ENCODE results near the gene SPDEF. TPM values are rescaled to one million over a fixed set of nuclear protein-coding genes. Genes with fewer than 3 reads are reported as not detected.

Gene SPDEF
- total and polyA plus RNA-seq, 7 donors, result 0.71 to 101 (median 67.4) TPM; not detected in 3

DNA sequence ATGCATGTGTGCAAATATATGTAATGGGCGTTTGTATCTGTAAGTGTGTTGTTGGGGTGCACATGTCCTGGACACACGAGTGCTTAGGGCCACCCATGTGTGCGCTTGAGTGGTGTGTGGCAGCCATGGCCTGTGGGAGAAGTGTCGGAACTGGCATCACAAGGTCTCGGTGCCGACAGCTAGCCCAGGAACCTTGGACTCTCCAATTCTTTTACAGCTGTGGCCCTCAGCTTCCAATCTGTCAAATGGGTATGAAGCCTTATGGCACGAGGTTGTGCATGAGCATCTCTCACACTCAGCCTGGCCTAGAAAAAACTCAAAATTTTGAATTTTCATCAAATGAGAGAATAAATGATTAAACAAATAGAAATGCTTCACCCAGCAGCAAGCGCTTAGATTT, 42.0 kb downstream of the SPDEF start:
- intact Hi-C loops (cut with DNase I), result no loop called here
- Histone ChIP-seq H3K9me3 (peaks cover 0 to 5% (median 0%) of the 10 kb centered on the region in 4 donors), H3K27me3 (peaks cover 0 to 30% (median 5%) of the 10 kb centered on the region in 3 donors), H3K27ac (no peak overlapping the region), H3K4me3 (no peak overlapping the region), H3K4me1 (peaks cover 0 to 10% (median 0%) of the 10 kb centered on the region in 4 donors), H3K36me3 (no peaks in the 10 kb centered on the region)
- 86 to 89% methylated on average over 8 of the region's 8 CpGs for WGBS, 2 donors
- TF ChIP-seq POLR2AphosphoS5 (IDR thresholded peaks at IDR 0.05) (no peak), POLR2A (IDR thresholded peaks at IDR 0.05) (no peak), EP300 (IDR thresholded peaks at IDR 0.05) (no peak)
- TF ChIP-seq, protein P1, sequence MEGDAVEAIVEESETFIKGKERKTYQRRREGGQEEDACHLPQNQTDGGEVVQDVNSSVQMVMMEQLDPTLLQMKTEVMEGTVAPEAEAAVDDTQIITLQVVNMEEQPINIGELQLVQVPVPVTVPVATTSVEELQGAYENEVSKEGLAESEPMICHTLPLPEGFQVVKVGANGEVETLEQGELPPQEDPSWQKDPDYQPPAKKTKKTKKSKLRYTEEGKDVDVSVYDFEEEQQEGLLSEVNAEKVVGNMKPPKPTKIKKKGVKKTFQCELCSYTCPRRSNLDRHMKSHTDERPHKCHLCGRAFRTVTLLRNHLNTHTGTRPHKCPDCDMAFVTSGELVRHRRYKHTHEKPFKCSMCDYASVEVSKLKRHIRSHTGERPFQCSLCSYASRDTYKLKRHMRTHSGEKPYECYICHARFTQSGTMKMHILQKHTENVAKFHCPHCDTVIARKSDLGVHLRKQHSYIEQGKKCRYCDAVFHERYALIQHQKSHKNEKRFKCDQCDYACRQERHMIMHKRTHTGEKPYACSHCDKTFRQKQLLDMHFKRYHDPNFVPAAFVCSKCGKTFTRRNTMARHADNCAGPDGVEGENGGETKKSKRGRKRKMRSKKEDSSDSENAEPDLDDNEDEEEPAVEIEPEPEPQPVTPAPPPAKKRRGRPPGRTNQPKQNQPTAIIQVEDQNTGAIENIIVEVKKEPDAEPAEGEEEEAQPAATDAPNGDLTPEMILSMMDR (IDR thresholded peaks at IDR 0.05), result no peak
- peak; percentile 9 for DNase-seq

DNA sequence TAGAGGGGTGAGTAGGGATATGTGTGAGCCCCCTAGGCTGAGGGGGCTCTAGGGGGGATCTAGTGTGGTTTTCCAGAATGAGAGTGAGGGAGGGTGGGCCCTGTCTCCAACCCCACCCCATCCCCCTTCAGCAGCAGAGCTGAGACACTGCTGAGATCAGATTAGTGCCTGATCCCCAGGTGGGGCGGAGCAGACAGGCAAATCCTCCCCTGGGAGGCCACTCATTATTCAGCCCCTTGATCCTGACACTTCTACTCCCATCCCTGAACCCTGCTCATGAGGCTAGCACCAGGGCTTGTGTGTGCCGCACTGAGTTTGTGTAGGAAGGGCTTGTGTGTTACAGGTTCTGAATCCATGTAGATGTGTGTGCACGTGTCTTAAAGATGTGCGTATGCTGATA, 42.5 kb downstream of the SPDEF start:
- Histone ChIP-seq H3K4me1 (peaks cover 0 to 10% (median 0%) of the 10 kb centered on the region in 4 donors), H3K9me3 (peaks cover 0 to 5% (median 0%) of the 10 kb centered on the region in 4 donors), H3K27me3 (peaks cover 0 to 30% (median 5%) of the 10 kb centered on the region in 3 donors), H3K36me3 (no peaks in the 10 kb centered on the region), H3K27ac (no peak overlapping the region), H3K4me3 (no peak overlapping the region)
- TF ChIP-seq POLR2A (IDR thresholded peaks at IDR 0.05), result no peak
- intact Hi-C loops (cut with DNase I), result no loop called here
- WGBS, 2 donors, result 91 to 92% methylated on average over 4 of the region's 4 CpGs
- DNase-seq, result peak; percentile 40

DNA sequence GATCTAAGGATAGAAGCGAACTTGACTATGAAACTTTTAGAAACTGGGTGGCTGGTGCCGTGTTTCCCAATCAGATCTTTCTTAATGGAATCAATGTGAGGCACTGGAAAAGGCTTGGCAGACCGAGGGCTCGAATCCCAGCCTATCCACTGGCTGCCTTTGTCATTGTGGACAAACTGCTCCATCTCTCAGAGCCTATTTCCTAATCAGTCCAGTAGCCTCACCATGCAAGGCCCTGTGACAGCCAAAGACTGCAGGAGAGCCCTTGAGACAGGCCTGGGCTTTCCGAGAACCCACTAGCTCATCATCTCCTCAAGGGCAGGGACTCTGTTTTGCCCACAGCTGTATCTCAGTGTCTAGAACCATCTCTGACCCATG, 43.4 kb downstream of the SPDEF start:
- intact Hi-C loops (cut with DNase I), result no loop called here

DNA sequence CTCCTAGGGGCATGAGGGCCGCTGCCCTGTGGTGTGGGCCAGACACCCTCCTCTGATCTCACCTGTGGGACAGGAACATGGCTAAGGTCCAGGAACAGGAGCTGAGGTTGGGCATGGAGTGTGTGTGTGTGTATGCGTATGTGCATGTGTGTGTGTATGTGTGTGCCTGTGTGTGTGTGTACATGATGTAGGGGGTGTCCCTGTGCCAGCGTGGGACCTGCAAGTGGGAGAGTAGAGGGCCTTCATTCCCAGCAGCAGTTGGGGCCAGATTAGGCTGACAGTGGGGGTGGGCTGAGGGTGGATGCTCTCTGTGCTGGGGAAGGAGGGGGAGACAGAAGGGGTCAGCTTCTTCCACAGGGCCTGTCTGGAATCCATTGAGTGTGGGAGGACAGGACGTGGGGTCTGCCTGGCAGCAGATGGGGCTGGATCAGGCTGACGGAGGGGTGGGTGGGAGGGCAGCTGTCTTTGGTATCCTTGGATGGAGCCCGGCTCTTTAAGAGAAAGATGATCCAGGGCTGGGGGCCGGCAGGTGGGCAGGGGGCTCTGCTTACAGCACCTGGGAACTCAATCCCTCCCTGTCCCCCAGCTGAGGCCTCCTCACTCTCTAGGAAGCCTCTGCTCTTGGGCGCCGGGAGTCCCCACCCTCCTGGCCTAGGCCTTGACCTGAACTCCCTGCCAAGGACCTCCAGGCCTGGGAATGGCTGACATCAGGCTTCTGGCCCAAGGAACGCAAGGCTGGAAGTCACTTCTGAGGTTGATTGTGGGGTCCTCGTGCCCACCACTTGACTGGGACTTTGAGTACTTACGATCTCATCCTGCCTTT, 44.0 kb downstream of the SPDEF start:
- Histone ChIP-seq H3K9me3 (peaks cover 0 to 5% (median 0%) of the 10 kb centered on the region in 4 donors), H3K27ac (no peak overlapping the region), H3K27me3 (peaks cover 0 to 28% (median 5%) of the 10 kb centered on the region in 3 donors), H3K36me3 (no peaks in the 10 kb centered on the region), H3K4me1 (peaks cover 0 to 10% (median 0%) of the 10 kb centered on the region in 4 donors), H3K4me3 (no peak overlapping the region)
- TF ChIP-seq, protein P1 (IDR thresholded peaks at IDR 0.05), result no peak
- TF ChIP-seq POLR2A (IDR thresholded peaks at IDR 0.05), result no peak
- TF ChIP-seq EP300 (IDR thresholded peaks at IDR 0.05), result no peak
- TF ChIP-seq POLR2AphosphoS5 (IDR thresholded peaks at IDR 0.05), result no peak
- DNase-seq, result peak; percentile 34
- intact Hi-C loops (cut with DNase I), result no loop called here
- WGBS, 2 donors, result 69 to 72% methylated on average over 12 of the region's 12 CpGs

More for the DNA sequence above, 43.4 kb downstream of the SPDEF start:
- Histone ChIP-seq H3K9me3 (peaks cover 0 to 5% (median 0%) of the 10 kb centered on the region in 4 donors), H3K4me3 (no peak overlapping the region), H3K27ac (no peak overlapping the region), H3K36me3 (no peaks in the 10 kb centered on the region), H3K27me3 (peaks cover 0 to 30% (median 5%) of the 10 kb centered on the region in 3 donors), H3K4me1 (peaks cover 0 to 10% (median 0%) of the 10 kb centered on the region in 4 donors)
- 87 to 91% methylated on average over 5 of the region's 5 CpGs for WGBS, 2 donors
- DNase-seq, result peak; percentile 25
- TF ChIP-seq EP300 (IDR thresholded peaks at IDR 0.05) (no peak), POLR2AphosphoS5 (IDR thresholded peaks at IDR 0.05) (no peak), POLR2A (IDR thresholded peaks at IDR 0.05) (no peak)
- TF ChIP-seq, protein P1 (IDR thresholded peaks at IDR 0.05), result no peak

DNA sequence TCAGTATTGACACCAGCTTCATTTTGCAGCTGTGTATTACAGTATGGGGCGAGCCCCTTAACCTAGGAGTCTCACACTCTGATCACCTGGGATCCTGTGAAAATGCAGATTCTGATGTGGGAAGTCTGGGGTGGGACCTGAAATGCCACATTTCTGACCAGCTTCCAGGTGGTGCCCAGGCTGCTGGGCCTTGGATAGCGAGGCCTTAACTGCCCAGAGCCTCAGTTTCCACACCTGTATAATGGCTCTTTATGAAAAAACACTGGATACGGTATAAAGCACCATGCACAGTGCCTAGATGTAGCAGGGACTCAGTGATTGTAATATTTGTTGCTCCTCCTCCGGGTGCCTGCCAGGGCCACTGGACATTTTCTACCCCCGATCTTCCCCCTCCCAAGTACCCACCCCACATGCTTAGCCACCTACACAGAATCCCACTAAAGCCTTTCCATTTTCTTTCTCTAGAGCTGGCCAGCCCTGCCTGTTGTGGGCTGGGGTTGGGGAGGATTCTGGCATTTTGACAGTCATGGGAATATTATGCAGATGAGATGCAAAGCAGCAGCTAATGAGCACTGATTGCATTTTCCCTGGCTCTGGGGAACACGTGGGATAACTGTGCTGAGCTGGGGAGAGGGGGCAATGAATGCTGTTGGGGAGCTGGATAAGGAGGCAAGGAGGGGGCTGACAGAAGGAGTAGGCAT, 44.8 kb downstream of the SPDEF start:
- 81 to 82% methylated on average over 6 of the region's 6 CpGs for WGBS, 2 donors
- Histone ChIP-seq H3K4me1 (peaks cover 0 to 10% (median 0%) of the 10 kb centered on the region in 4 donors), H3K27me3 (peaks cover 0 to 20% (median 5%) of the 10 kb centered on the region in 3 donors), H3K4me3 (no peak overlapping the region), H3K36me3 (no peaks in the 10 kb centered on the region), H3K27ac (no peak overlapping the region), H3K9me3 (peaks cover 0 to 5% (median 0%) of the 10 kb centered on the region in 4 donors)
- no peak for DNase-seq
- intact Hi-C loops (cut with DNase I), result no loop called here
- TF ChIP-seq EP300 (IDR thresholded peaks at IDR 0.05), result no peak
- TF ChIP-seq, protein P1 (IDR thresholded peaks at IDR 0.05), result no peak
- TF ChIP-seq POLR2AphosphoS5 (IDR thresholded peaks at IDR 0.05), result no peak
- no peak for TF ChIP-seq POLR2A (IDR thresholded peaks at IDR 0.05)

Data from sigmoid colon (tissue), 7 donors.